ENCODE measurements around the gene REN. TPM values are rescaled to one million over a fixed set of nuclear protein-coding genes. Genes with fewer than 3 reads are reported as not detected.

Gene REN
- total RNA-seq, 4 donors from 2014 or later: not detected

GRCh38 chr1:204123376-204123775, 42.8 kb downstream of the REN start:
- no peak for TF ChIP-seq CTCF (IDR thresholded peaks at IDR 0.05; ENCODE audit: low read depth)

- no peak for TF ChIP-seq CTCF (IDR thresholded peaks at IDR 0.05; ENCODE audit: low read depth)
Measured at GRCh38 chr1:204121840-204122555, 44.1 kb downstream of the REN start.

GRCh38 chr1:204116539-204116938, 49.6 kb downstream of the REN start:
- TF ChIP-seq CTCF (IDR thresholded peaks at IDR 0.05; ENCODE audit: low read depth): no peak

GRCh38 chr1:204115116-204115515, 51.0 kb downstream of the REN start:
- no peak for TF ChIP-seq CTCF (IDR thresholded peaks at IDR 0.05; ENCODE audit: low read depth)

DNA sequence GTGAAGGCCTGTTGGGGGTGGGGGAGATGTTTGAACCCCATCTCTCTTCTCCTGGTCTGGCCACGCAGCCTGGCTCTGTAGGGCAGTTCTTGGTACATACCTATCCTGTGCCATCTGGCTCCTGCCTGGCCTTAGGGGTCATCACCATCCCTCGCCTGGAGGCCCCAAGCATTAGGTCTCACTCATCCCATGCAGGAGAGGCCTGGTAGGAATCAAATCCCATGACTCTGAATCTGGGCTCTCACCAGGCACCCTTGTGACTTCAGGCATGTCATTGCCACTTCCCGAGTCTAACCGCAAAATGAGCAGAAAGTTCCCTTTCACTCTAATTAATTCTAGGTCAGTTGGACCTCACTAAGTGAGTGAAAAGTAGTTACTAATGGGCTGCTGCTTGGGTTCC, 51.5 kb downstream of the REN start:
- no peak for TF ChIP-seq CTCF (IDR thresholded peaks at IDR 0.05; ENCODE audit: low read depth)

GRCh38 chr1:204113896-204114295, 52.2 kb downstream of the REN start:
- TF ChIP-seq CTCF (IDR thresholded peaks at IDR 0.05; ENCODE audit: low read depth): no peak

- no peak for TF ChIP-seq CTCF (IDR thresholded peaks at IDR 0.05; ENCODE audit: low read depth)
Measured at GRCh38 chr1:204112876-204113730, 53.0 kb downstream of the REN start.

Measured in subcutaneous adipose tissue (tissue), 4 donors.